Vagina (tissue), 2 donors: Measurements from ENCODE around the gene PNCK. TPM values are rescaled to one million over a fixed set of nuclear protein-coding genes. Genes with fewer than 3 reads are reported as not detected.

Experiments used
- DNase-seq, 2 donors: peaks; one replicate each; pipeline ENCODE4 v3.0.0-alpha.2; 2017; ENCODE audit errors: extremely low spot score in 2 of 2
- H3K27ac ChIP-seq: fragments of 200-600 bp; sonication (generic); one replicate; pipeline ENCODE4 v1.5.1; 2019
- H3K27me3 ChIP-seq: fragments of 200-600 bp; sonication (generic); one replicate; pipeline ENCODE4 v1.5.1; 2019
- H3K36me3 ChIP-seq, 2 donors: fragments of 200-600 bp; sonication (generic); one replicate each; pipeline ENCODE4 v1.5.1; 2017 to 2019
- H3K4me1 ChIP-seq: fragments of 200-600 bp; sonication (generic); one replicate; pipeline ENCODE4 v1.5.1; 2019
- H3K4me3 ChIP-seq, 2 donors: fragments of 200-600 bp; sonication (generic); 1 replicate in 1 of 2; 2 replicates in 1 of 2; pipeline ENCODE4 v1.5.1; 2016 to 2019
- H3K9me3 ChIP-seq: fragments of 200-600 bp; sonication (generic); one replicate; pipeline ENCODE4 v1.5.1; 2019
- CTCF ChIP-seq, 3 experiments: fragments of 450-650 bp in 2 of 3; fragments of 200-600 bp in 1 of 3; sonication (generic) in 1 of 3; IDR thresholded peaks; one replicate each; pipeline ENCODE4 v1.5.1; 2017 to 2019; ENCODE audit warnings: antibody characterized with exemption in 3 of 3, mild to moderate bottlenecking in 2 of 3, moderate library complexity in 2 of 3
- POLR2A ChIP-seq, 2 donors: fragments of 450-650 bp; IDR thresholded peaks; one replicate each; pipeline ENCODE4 v1.6.1; 2017; ENCODE audit warnings: antibody characterized with exemption in 2 of 2, mild to moderate bottlenecking in 2 of 2, moderate library complexity in 2 of 2
- POLR2AphosphoS5 ChIP-seq, 2 donors: sonication (generic); formaldehyde crosslinking; IDR thresholded peaks; one replicate each; pipeline ENCODE4 v1.9.0; 2017; ENCODE audit warnings: antibody characterized with exemption in 2 of 2, mild to moderate bottlenecking in 2 of 2, low read depth in 1 of 2; ENCODE audit not compliant: insufficient read depth in 1 of 2
- intact Hi-C: fragments of 100-400 bp; cut with DNase I; formaldehyde crosslinking; loops from one replicate; pipeline ENCODE4 v1.15.1; 2023
- total RNA-seq: library from RNA; depleted of rRNA; stranded (reverse); fragments of >200 nt; gene quantifications from one replicate; pipeline ENCODE4 v1.2.3, GENCODE V29; 2016

The PNCK gene
- total RNA-seq, 1 donor from 2014 or later, result 9.3 TPM

- TF ChIP-seq CTCF (IDR thresholded peaks at IDR 0.05) (no peak), POLR2A (IDR thresholded peaks at IDR 0.05) (no peak), POLR2AphosphoS5 (IDR thresholded peaks at IDR 0.05; ENCODE audit: insufficient read depth in 1 of 2, low read depth in 1 of 2) (no peak)
Observed at GRCh38 chrX:153651540-153652079, 22.0 kb downstream of the PNCK start.

GRCh38 chrX:153650959-153651358 is 22.7 kb downstream of the PNCK start:
- Histone ChIP-seq H3K4me3 (no peak overlapping the region), H3K36me3 (no peaks in the 10 kb centered on the region), H3K9me3 (no peaks in the 10 kb centered on the region), H3K27ac (no peak overlapping the region), H3K27me3 (no peaks in the 10 kb centered on the region), H3K4me1 (no peaks in the 10 kb centered on the region)
- no peak for DNase-seq
- TF ChIP-seq POLR2A (IDR thresholded peaks at IDR 0.05), result no peak
- TF ChIP-seq POLR2AphosphoS5 (IDR thresholded peaks at IDR 0.05; ENCODE audit: insufficient read depth in 1 of 2, low read depth in 1 of 2), result no peak
- TF ChIP-seq CTCF (IDR thresholded peaks at IDR 0.05), result no peak
- intact Hi-C loops, result no loop called here

More at GRCh38 chrX:153651540-153652079, 22.0 kb downstream of the PNCK start:
- H3K9me3 ChIP-seq, result no peaks in the 10 kb centered on the region
- H3K27me3 ChIP-seq, result no peaks in the 10 kb centered on the region
- no peaks in the 10 kb centered on the region for H3K36me3 ChIP-seq
- H3K4me1 ChIP-seq, result no peaks in the 10 kb centered on the region
- intact Hi-C loops, result no loop called here
- no peak overlapping the region for H3K27ac ChIP-seq
- no peak overlapping the region for H3K4me3 ChIP-seq
- no peak for DNase-seq

- Histone ChIP-seq H3K36me3 (no peaks in the 10 kb centered on the region), H3K27ac (no peak overlapping the region), H3K4me1 (no peaks in the 10 kb centered on the region), H3K4me3 (no peak overlapping the region), H3K27me3 (peaks cover 2% of the 10 kb centered on the region), H3K9me3 (no peaks in the 10 kb centered on the region)
- DNase-seq, result no peak
- intact Hi-C loops, result no loop called here
- TF ChIP-seq POLR2AphosphoS5 (IDR thresholded peaks at IDR 0.05; ENCODE audit: insufficient read depth in 1 of 2, low read depth in 1 of 2) (no peak), POLR2A (IDR thresholded peaks at IDR 0.05) (no peak), CTCF (IDR thresholded peaks at IDR 0.05) (no peak)
Observed at GRCh38 chrX:153649915-153650782, 23.5 kb downstream of the PNCK start.

GRCh38 chrX:153649178-153649914 is 24.3 kb downstream of the PNCK start:
- Histone ChIP-seq H3K9me3 (no peaks in the 10 kb centered on the region), H3K27me3 (peaks cover 4% of the 10 kb centered on the region), H3K4me1 (no peaks in the 10 kb centered on the region), H3K4me3 (no peak overlapping the region), H3K36me3 (no peaks in the 10 kb centered on the region), H3K27ac (no peak overlapping the region)
- TF ChIP-seq POLR2A (IDR thresholded peaks at IDR 0.05), result no peak
- no peak for TF ChIP-seq CTCF (IDR thresholded peaks at IDR 0.05)
- TF ChIP-seq POLR2AphosphoS5 (IDR thresholded peaks at IDR 0.05; ENCODE audit: insufficient read depth in 1 of 2, low read depth in 1 of 2), result no peak
- intact Hi-C loops, result no loop called here
- DNase-seq, result no peak
